T-helper 17 cell (primary cell): Measurements from ENCODE around the gene HELZ2. TPM values are rescaled to one million over a fixed set of nuclear protein-coding genes. Genes with fewer than 3 reads are reported as not detected.
"Not testable (repeated sequence)": the region's sequence is repeated elsewhere in the genome, so short reads cannot be mapped to it uniquely, and the experiment has no call there.

ENCODE experiments used
- ATAC-seq: fragments of 150-1000 bp; cut with Tn5 transposase; 2 replicates; pipeline ENCODE4 v1.10.0; 2021; ENCODE audit warnings: mild to moderate bottlenecking, moderate library complexity
- DNase-seq, 3 donors: peaks; one replicate each; pipeline versions ENCODE4 v3.0.0 to v3.0.0-alpha.2; 2020 to 2021
- H3K9me3 ChIP-seq: one replicate; pipeline ENCODE4 v1.7.0; 2013; ENCODE audit warnings: low read length, mild to moderate bottlenecking; ENCODE audit not compliant: control insufficient read depth, poor library complexity, severe bottlenecking
- H3K27ac Mint-ChIP-seq: one replicate; pipeline ENCODE4 v1.8.0; 2022; ENCODE audit warnings: mild to moderate bottlenecking, moderate library complexity, mixed read lengths
- H3K27me3 Mint-ChIP-seq: one replicate; pipeline ENCODE4 v1.8.0; 2022; ENCODE audit warnings: mixed read lengths
- H3K36me3 Mint-ChIP-seq: one replicate; pipeline ENCODE4 v1.8.0; 2022; ENCODE audit warnings: low read depth, mixed read lengths
- H3K4me1 Mint-ChIP-seq: one replicate; pipeline ENCODE4 v1.8.0; 2022; ENCODE audit warnings: mild to moderate bottlenecking, mixed read lengths
- H3K4me3 Mint-ChIP-seq: one replicate; pipeline ENCODE4 v1.8.0; 2022; ENCODE audit warnings: mild to moderate bottlenecking, moderate library complexity, mixed read lengths
- total RNA-seq, 4 donors: library from RNA in 2 of 4; stranded (reverse) in 2 of 4; gene quantifications; one replicate each; pipeline ENCODE4 v1.2.3 and lab custom pipeline; 2022 to 2026

Gene HELZ2
- total RNA-seq, 2 donors from 2014 or later: 48.0 to 54.8 TPM

DNA sequence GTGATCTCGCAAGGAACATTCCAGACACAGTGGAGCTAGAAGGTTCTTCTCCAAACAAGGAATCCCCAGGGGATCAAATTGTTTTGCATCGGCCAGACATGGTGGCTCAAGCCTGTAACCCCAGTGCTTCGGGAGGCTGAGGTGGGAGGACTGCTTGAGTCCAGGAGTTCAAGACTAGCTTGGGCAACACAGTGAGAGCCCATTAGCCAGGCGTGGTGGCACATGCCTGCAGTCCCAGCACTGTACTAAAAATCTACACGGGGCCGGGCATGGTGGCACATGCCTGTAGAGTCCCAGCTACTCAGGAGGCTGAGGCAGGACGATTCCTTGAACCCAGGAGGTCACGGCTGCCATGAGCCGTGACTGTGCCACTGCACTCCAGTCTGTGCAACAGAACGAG lies 37.6 kb upstream of the HELZ2 start:
- no peaks in the 10 kb centered on the region for H3K27me3 Mint-ChIP-seq
- ATAC-seq: no peak
- no peaks in the 10 kb centered on the region for H3K9me3 ChIP-seq
- no peak overlapping the region for H3K4me3 Mint-ChIP-seq
- H3K36me3 Mint-ChIP-seq: peaks cover 4% of the 10 kb centered on the region
- DNase-seq: no peak
- no peak overlapping the region for H3K27ac Mint-ChIP-seq
- peaks cover 5% of the 10 kb centered on the region for H3K4me1 Mint-ChIP-seq

DNA sequence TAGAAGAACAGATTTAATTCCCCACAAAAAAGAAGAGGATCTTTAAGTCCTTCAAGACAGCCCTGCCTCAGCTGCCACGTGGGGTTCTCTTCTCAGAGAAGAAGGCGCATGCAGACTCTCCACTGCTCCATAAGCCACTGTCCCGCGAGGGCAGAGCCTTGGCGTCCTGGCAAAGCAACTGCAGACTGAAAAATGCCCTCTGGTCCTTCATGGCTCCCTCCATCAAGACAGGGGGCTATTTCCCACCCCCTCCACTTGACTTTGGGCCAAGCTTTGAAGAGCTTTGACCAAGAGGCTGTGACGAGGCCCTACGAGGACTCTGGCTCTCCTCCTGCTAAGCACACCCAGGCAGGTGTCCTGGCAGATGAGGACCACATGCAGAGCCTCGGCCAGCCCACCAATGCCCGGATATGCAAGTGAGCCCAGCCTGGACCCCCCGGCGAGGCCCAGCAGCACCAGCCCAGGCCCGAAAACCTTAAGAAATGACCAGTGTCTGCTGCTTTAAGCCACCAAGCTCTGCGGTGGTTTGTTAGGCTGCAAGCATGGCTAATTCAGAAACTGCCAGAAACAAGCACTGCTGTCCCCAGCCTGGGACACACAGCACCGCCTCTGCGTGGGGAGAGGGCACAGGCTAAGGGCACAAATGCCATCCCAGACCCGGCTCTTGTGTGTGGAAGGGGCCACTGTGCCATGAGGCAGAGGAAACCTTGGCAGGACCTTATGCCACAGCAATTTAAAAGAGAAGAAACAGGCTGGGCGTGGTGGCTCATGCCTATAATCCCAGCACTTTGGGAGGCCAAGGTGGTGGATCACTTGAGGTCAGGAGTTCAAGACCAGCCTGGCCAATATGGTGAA lies 36.8 kb upstream of the HELZ2 start:
- ATAC-seq: no peak
- no peak overlapping the region for H3K27ac Mint-ChIP-seq
- no peak for DNase-seq

DNA sequence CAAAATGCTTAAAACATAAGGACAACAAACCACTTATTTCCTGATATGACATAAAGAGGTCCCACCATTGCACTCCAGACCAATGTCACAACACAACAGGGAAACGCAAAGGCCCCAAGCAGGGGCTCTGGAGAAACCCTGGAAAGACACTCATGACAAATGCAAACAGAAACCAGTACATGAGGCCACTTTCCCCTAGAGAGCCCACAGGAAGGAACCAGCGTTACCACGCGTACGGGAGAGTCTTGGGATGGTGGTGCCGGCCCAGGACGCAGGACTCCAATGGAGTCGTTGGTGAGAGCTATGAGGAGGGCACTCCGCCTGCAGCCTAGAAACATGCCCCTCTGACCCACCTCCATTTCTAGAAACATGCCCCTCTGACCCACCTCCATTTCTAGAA lies 32.6 kb upstream of the HELZ2 start:
- DNase-seq: no peak
- Mint-ChIP-seq H3K36me3 (peaks cover 5% of the 10 kb centered on the region), H3K27me3 (no peaks in the 10 kb centered on the region)

More for the DNA sequence above, 36.8 kb upstream of the HELZ2 start:
- H3K4me3 Mint-ChIP-seq: no peak overlapping the region
- H3K9me3 ChIP-seq: no peaks in the 10 kb centered on the region
- H3K36me3 Mint-ChIP-seq: peaks cover 4% of the 10 kb centered on the region
- no peaks in the 10 kb centered on the region for H3K27me3 Mint-ChIP-seq
- peaks cover 5% of the 10 kb centered on the region for H3K4me1 Mint-ChIP-seq

DNA sequence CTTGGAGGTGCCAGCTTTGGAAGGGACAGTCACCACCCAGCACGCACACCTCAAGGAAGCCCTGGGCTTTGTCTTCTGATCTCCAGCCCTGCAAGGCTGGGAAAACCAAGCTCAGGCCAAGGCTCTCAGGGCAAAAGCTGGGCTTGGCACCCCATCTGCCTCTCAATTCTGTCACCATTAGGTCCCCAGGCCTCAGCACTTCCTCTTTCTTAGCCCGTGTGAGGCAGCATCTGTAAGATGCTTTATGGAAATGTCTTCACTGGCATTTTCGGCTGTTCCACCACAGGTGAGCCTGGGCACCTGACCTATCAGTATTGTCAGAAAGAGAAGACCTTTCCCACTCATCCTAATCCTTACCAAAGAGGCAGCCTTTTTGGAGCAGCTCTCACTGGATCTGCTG lies 28.3 kb upstream of the HELZ2 start:
- no peak for ATAC-seq
- no peak overlapping the region for H3K4me3 Mint-ChIP-seq
- peaks cover 7% of the 10 kb centered on the region for H3K4me1 Mint-ChIP-seq
- no peak for DNase-seq
- H3K9me3 ChIP-seq: no peaks in the 10 kb centered on the region
- peak overlapping the region; percentile 45 for H3K27ac Mint-ChIP-seq
- no peaks in the 10 kb centered on the region for H3K27me3 Mint-ChIP-seq
- peaks cover 8% of the 10 kb centered on the region for H3K36me3 Mint-ChIP-seq

More for the DNA sequence above, 32.6 kb upstream of the HELZ2 start:
- Mint-ChIP-seq H3K4me3 (no peak overlapping the region), H3K4me1 (peaks cover 4% of the 10 kb centered on the region), H3K27ac (peak overlapping the region; percentile 47)
- no peak for ATAC-seq
- no peaks in the 10 kb centered on the region for H3K9me3 ChIP-seq

DNA sequence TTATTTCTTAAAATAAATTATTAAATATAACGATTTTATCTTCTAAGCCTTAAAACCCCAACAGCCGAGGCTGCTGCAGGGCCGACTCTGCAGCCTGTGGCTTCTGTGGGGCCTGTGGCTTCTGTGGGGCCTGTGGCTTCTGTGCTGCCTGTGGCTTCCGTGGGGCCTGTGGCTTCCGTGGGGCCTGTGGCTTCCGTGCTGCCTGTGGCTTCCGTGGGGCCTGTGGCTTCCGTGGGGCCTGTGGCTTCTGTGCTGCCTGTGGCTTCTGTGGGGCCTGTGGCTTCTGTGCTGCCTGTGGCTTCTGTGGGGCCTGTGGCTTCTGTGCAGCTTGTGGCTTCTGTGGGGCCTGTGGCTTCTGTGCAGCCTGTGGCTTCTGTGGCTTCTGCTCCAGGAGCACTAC lies 27.6 kb upstream of the HELZ2 start:
- H3K27me3 Mint-ChIP-seq, H3K36me3 Mint-ChIP-seq, H3K4me3 Mint-ChIP-seq, H3K4me1 Mint-ChIP-seq, H3K9me3 ChIP-seq, ATAC-seq: not testable (repeated sequence)
- H3K27ac Mint-ChIP-seq: peak overlapping the region; percentile 45
- peak in 1 of 3 donors; percentile 24 for DNase-seq

DNA sequence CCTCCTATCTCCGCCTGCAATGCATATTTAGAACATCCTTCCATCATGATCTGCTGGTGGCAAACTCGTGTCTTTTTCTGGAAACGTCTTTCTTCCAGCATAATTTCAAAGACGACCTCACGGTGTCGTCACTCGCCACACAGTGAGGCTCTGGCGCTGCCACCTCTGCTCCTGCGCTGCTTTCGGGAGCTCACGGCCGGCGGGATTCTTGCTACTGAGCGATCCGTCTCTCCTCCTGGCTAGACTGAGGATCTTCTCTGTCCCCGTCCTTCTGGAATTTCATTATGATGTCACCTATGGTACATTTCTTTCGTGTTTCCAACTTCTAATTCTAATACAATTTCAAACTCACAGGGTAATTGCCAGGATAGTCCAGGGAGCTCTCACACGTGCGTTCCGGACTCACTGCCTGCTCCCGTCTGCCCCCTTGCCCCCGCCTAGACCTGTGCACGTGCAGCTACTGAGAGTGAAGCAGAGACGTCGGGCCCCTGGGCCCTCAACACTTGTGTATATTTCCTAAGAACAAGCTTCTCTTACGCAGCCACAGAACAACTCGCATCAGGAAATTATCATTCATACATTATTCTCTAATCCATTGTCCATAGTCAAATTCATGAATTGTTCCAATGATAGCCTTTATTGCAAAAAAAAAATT lies 25.5 kb upstream of the HELZ2 start:
- Mint-ChIP-seq H3K36me3 (peaks cover 10% of the 10 kb centered on the region), H3K27ac (peak overlapping the region; percentile 72), H3K4me3 (no peak overlapping the region), H3K27me3 (no peaks in the 10 kb centered on the region), H3K4me1 (peaks cover 7% of the 10 kb centered on the region)
- DNase-seq (no peak), ATAC-seq (no peak)
- no peaks in the 10 kb centered on the region for H3K9me3 ChIP-seq

DNA sequence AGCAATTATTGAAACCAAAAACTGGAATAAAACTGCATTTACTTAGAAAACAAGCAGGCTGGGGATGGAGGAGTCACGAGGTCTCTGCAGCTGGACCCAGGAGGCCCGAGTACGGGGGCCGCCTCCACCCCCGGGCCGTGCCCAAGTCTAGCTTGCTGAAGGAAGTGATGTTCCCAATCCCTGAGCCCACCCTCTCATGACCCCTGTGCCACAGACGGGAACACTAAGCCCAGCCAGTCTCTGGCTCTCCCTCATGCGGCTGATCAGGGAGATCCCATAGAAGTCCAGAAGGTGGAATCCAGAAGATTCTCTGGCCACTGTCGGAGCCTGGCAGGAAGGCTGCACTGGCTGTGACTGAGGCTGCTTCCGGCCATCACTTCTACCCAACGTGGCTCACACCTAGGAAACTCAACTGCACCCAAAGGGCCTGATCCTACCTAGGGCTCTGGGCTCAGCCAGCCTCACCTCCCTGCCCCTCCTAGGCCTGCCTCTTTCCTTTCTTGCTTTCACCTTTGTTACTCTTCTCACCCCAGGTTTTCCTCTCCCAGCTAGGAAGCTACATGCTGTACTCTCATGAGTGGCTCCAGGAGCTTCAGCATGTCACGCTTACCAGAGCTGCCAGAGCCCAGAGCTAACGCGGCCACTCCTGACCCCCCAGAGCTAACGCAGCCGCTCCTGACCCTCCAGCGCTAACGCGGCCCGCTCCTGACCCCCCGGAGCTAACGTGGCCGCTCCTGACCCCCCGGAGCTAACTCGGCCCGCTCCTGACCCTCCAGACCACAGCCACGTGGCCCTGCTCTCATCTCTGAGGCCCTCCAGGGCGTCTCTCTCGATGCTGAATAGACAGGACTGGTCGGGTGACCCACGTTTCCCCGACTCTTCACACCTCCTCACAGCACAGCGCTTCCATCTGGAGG lies 24.7 kb upstream of the HELZ2 start:
- Mint-ChIP-seq H3K36me3 (peaks cover 10% of the 10 kb centered on the region), H3K4me1 (peaks cover 7% of the 10 kb centered on the region), H3K27me3 (no peaks in the 10 kb centered on the region), H3K27ac (peak overlapping the region; percentile 72), H3K4me3 (no peak overlapping the region)
- ATAC-seq: no peak
- no peak for DNase-seq
- no peaks in the 10 kb centered on the region for H3K9me3 ChIP-seq

DNA sequence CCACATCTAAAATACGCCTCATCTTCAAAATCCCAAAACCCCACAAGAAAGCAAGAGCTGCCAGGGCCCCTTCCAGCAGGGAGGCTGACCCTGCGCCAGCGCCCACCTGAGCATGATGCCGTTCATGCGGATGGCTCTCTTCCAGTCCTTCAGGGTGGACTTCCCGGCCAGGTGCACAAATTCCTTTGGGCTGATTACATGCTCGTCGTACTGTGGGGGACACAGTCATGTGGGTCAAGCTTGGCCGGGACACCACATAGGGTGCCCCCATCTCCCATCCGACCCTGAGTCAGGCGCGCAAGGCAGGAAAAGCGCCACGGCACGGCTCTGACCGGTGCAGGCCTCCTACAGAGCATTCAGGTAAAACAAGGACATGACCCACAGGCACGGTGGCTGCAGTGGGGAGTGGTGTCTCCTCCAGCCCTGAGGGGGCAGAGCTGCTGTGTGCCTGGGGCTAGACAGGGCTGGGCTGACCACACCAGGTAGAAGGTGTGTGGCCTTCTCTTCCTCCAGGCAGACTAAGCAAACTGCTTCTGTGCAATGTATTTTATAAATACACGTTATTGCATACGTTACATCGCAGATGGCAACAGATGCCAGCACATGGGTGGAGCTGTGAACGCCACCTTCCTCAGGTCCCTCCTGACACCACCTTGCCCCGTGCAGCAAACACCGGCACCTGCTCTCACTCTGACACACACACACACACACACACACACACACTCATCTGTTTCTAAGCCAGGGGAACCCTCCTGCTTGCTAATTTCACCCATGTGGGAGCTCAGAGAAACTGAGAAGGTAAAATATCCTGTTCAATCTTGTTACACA lies 23.8 kb upstream of the HELZ2 start:
- ATAC-seq (no peak), DNase-seq (no peak)
- Mint-ChIP-seq H3K36me3 (peaks cover 13% of the 10 kb centered on the region), H3K4me1 (peaks cover 10% of the 10 kb centered on the region), H3K27me3 (no peaks in the 10 kb centered on the region), H3K27ac (no peak overlapping the region), H3K4me3 (no peak overlapping the region)
- H3K9me3 ChIP-seq: no peaks in the 10 kb centered on the region

DNA sequence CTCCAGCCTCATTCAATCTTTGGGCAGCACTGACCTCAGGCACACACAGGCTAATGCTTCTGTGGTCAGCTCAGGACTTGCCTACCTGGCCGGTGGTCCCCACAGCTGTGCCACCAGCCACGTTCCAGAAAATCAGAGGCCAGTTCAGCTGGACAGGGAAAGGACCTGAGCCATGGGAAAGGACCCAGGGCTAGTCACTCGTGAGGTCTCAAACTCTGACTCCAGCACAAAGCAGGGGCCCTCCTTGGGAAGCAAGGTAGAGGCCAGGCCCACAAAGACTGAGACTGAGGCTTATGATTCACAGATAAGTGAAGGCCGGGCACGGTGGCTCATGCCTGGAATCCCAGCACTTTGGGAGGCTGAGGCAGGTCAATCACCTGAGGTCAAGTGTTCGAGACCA lies 22.4 kb upstream of the HELZ2 start:
- peaks cover 10% of the 10 kb centered on the region for H3K36me3 Mint-ChIP-seq
- peaks cover 8% of the 10 kb centered on the region for H3K4me1 Mint-ChIP-seq
- H3K4me3 Mint-ChIP-seq: no peak overlapping the region
- no peaks in the 10 kb centered on the region for H3K9me3 ChIP-seq
- H3K27me3 Mint-ChIP-seq: no peaks in the 10 kb centered on the region
- H3K27ac Mint-ChIP-seq: no peak overlapping the region
- no peak for DNase-seq
- no peak for ATAC-seq

DNA sequence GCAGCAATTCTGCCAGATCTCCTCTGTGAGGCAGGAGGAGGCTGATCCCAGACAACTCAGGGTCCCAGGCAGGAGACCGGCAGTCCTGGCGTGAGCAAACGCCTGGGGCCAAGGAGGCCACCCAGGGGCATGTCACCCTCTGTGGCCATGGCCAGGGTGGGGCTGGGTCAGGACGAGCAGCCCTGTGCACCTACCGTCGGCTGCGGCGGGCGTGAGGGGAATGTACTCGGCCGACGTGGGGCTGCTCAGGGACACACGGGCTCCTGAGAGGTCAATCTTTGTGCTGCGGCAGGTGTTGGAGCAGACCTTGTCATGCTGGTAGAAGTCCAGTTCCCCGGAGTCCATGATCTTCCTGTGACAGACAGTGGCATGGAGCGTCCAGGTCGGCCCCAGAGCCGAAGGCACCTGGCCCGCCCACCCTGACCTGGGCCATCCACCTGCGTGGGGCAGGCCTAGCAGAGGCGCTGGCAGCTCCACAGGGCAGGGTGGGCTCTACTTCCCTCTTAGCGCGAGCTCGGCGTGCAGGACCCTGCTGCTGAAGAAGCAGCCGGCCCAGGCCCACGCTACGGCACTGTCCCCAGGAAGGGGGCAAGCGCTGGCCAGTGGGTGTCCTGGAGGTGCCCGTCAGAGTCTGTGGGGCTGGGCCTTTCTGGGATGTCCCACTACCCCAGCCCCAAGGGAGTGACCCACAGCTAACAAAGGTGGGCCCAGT lies 21.5 kb upstream of the HELZ2 start:
- no peak for DNase-seq
- peaks cover 10% of the 10 kb centered on the region for H3K36me3 Mint-ChIP-seq
- H3K4me3 Mint-ChIP-seq: no peak overlapping the region
- ATAC-seq: no peak
- no peaks in the 10 kb centered on the region for H3K9me3 ChIP-seq
- H3K27ac Mint-ChIP-seq: no peak overlapping the region
- H3K27me3 Mint-ChIP-seq: no peaks in the 10 kb centered on the region
- H3K4me1 Mint-ChIP-seq: peaks cover 8% of the 10 kb centered on the region

DNA sequence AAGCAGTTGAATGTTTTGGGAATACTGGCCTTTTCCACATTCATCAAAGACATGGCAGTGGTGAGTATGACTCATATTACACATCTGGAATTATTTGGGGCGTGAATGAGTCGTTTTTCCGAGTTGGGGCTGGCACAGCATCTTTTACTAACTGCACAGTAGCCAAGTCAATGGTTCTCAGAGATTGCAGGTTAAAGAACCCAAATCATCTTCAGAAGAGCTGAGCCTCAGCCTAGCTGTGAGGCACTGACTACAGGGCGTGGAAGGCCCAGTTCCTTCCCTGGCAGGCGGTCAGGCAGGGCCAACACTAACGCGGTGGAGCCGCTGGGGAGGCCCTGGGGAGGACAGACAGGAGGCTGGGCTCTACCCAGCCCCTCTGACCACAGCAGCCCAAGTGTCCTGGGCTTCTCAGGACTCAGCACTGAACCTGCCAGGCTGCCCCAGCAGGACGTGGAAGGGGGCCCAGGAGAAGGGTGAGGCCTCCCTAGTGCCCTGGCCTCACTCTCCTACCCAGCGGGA lies 20.1 kb upstream of the HELZ2 start:
- Mint-ChIP-seq H3K36me3 (peaks cover 10% of the 10 kb centered on the region), H3K27ac (no peak overlapping the region), H3K4me1 (peaks cover 5% of the 10 kb centered on the region), H3K27me3 (no peaks in the 10 kb centered on the region), H3K4me3 (no peak overlapping the region)
- no peaks in the 10 kb centered on the region for H3K9me3 ChIP-seq
- no peak for ATAC-seq
- no peak for DNase-seq

DNA sequence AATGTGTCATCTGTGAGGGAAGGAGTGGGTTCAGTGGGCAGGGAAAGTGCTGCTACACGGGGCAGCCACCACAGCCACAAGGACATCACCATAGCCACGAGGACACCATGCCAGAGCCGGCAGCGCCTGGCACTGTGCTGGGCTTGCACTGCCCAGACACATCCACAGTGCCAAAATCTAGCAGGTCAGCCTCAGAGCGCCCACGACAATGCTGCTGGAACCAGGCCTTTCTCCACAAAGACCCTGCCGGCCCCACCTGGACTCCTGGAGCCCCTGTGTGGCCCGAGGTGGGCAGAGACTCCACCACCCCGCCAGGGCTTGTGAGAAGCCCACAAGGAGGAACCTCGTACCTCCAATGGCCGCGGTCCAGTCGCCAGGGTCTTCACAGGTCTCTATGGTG lies 18.6 kb upstream of the HELZ2 start:
- DNase-seq: no peak
- no peak for ATAC-seq
- Mint-ChIP-seq H3K27ac (no peak overlapping the region), H3K36me3 (peaks cover 10% of the 10 kb centered on the region), H3K27me3 (no peaks in the 10 kb centered on the region), H3K4me3 (no peak overlapping the region), H3K4me1 (peaks cover 8% of the 10 kb centered on the region)
- H3K9me3 ChIP-seq: no peaks in the 10 kb centered on the region
